Esophagus muscularis mucosa (tissue), 3 donors: ENCODE measurements around the gene DMRT3.

Experiments used
- EP300 ChIP-seq: sonication (generic); formaldehyde crosslinking; IDR thresholded peaks from one replicate; pipeline ENCODE4 v1.6.1; 2017; ENCODE audit warnings: antibody characterized with exemption
- TF ChIP-seq, protein P1 (sequence below), 3 experiments: fragments of 200-600 bp in 2 of 3; fragments of 450-650 bp in 1 of 3; sonication (generic) in 2 of 3; IDR thresholded peaks; one replicate each; pipeline ENCODE4 v1.5.1; 2017 to 2019; ENCODE audit warnings: antibody characterized with exemption in 3 of 3, mild to moderate bottlenecking in 2 of 3, moderate library complexity in 1 of 3

DNA sequence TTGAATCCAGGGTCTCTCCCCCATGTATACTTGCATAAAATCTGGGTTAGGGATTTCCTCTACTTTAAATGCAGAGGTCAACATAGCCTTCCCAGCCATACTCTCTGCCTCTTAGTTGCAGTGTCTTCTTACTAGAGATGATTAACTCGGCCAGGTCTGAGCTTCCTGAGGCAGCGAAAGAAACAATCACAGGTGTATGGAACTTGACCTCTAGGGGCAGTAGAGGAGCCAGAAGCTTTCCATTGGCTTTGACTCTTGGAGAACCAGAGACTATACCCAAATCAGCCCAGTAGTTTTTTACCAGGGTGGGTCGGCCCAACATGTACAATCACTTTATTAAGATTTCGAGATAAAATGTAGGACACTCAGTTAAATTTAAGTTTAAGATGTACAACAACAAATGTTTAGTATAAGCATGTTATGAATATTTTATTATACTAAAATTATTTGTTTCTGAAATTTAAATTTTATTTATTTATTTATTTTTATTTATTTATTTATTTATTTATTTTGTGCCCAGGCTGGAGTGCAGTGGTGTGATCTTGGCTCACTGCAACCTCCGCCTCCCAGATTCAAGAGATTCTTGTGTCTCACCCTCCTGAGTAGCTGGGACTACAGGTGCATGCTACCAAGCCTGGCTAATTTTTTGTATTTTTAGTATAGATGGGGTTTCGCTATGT is 48.0 kb upstream of the DMRT3 start:
- TF ChIP-seq, protein P1, sequence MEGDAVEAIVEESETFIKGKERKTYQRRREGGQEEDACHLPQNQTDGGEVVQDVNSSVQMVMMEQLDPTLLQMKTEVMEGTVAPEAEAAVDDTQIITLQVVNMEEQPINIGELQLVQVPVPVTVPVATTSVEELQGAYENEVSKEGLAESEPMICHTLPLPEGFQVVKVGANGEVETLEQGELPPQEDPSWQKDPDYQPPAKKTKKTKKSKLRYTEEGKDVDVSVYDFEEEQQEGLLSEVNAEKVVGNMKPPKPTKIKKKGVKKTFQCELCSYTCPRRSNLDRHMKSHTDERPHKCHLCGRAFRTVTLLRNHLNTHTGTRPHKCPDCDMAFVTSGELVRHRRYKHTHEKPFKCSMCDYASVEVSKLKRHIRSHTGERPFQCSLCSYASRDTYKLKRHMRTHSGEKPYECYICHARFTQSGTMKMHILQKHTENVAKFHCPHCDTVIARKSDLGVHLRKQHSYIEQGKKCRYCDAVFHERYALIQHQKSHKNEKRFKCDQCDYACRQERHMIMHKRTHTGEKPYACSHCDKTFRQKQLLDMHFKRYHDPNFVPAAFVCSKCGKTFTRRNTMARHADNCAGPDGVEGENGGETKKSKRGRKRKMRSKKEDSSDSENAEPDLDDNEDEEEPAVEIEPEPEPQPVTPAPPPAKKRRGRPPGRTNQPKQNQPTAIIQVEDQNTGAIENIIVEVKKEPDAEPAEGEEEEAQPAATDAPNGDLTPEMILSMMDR (IDR thresholded peaks at IDR 0.05), result no peak
- TF ChIP-seq EP300, result no peak
